GM19324 (cell line): ENCODE measurements around the gene CPD.
"Not testable (repeated sequence)": the region's sequence is repeated elsewhere in the genome, so short reads cannot be mapped to it uniquely, and the experiment has no call there.

Source experiments
- ATAC-seq: cut with Tn5 transposase; IDR thresholded peaks from one replicate; pipeline ENCODE4 v1.9.1; 2021; ENCODE audit warnings: mild to moderate bottlenecking, moderate library complexity; ENCODE audit not compliant: unreplicated experiment, low FRiP score

Gene CPD

DNA sequence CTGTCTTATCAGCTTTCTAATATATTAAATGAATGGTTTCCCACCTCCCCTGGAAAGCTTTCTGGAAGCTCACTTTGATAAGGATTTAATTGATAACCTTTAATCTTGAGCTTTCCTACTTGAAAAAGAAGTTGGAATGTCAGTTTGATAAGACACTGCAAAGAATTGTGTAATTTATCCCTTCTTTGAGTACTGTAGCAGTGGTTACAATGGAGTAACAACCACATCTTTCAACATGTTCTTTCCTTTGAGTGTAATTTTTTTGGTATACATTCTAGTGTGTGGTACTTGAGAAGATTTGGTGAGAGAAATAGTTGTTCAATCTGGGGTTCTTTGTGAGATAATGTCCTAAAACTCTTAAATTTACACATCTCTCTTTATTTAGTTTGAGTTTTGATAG, 43.4 kb downstream of the CPD start:
- no peak for ATAC-seq

DNA sequence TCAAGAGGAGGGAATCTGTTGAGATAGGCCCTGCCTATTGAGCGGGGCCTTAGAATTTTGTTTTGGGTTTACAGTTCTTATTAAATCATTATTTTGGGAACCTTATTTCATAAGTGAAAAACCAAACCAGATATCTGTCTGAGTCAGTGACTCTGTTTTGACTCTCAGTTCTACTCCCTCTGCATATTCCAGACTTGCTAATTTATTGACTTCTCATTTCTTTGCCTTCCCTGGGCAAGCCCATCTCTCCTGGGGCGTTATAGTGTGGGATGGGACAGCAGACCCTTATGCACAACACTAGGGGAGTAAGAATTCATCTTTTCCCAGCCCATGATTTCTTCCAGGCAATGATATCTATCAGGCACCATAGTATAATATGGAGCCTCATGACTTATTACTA, 45.7 kb downstream of the CPD start:
- no peak for ATAC-seq

DNA sequence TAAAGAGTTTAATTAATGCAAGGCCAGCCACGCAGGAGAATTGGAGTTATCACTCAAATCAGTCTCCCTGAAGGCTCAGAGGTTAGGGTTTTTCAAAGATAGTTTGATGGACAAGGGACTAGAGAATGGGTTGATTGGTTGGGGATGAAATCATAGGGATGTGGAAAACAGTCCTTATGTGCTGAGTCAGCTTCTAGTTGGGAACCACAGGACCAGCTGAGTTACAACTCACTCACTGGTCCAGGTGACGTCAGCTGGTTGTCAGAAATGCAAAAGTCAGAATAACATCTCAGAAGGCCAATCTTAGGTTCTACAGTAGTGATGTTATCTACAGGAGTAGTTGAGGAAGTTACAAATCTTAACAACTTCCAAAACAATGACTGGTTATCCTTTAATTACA, 47.6 kb downstream of the CPD start:
- no peak for ATAC-seq

DNA sequence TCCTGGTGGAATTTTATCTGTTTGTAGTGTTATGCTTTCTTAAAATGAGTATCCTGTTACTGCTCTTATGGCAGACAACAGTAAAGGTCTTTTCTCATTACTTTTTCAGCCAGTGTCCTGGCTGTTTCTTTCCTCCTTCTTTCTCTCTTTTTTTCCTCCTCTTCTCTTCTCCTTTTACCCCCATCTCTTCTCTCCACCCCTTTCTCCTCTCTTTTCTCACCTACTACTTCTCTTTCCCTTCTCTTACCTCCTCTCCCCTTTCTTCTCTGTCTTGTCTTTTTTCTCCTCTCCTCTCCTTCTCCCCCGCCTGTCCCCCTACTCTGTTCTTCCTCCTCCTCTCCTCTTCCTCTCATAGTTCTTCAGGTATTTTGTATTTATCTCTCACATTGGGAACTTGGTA, 48.9 kb downstream of the CPD start:
- ATAC-seq, result no peak

DNA sequence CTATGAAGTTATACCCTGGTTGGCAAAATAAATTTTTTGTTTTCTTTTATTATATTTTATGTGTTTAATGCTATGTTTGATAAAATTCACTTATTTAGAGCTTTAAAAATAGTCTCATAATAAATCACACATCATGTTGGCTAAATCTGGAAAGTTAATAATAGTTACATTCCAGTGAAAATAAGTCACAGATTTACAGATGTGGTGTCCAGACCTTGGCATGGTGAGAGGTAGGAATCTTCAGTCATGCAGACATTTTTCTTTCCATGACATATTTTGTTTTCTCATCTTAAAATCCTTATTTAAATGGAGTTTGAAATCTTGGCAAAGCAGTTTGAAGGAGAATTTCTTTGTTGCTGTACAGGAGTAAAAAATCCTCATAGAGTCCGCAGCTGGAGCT, 50.4 kb downstream of the CPD start:
- no peak for ATAC-seq

DNA sequence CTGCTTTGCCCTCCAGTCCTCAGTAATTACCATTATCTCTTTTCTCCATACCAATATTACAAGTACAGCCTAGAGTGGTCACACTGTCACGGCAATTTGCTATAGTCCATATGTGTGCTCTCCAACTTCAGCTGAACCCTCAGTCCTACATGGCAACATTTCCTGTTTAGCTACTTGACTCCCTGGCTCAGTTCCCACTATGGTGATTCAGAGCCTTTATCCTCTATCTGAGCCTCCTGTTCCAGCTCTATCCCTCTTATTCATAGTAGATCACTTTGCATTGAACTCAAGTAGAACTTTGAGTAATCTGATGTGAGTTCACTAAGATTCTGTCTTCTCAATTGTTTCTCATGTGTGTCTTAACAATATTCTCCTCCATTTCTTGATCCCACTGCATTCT, 54.8 kb downstream of the CPD start:
- no peak for ATAC-seq

DNA sequence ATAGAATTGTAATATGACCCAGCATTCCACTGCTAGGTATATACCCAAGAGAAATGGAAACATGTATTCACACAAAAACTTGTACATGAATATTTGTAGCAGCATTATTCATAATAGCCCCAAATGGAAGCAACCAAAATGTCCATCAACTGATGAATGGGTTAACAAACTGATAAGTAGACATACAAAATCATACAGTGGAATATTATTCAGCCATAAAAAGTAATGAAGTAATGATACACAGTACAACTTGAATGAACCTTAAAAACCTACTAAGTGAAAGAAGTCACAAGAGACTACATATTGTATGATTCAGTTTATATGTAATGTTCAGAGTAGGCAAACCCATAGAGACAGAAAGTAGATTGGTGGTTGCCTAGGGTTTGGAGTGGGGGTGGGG, 58.0 kb downstream of the CPD start:
- no peak for ATAC-seq

DNA sequence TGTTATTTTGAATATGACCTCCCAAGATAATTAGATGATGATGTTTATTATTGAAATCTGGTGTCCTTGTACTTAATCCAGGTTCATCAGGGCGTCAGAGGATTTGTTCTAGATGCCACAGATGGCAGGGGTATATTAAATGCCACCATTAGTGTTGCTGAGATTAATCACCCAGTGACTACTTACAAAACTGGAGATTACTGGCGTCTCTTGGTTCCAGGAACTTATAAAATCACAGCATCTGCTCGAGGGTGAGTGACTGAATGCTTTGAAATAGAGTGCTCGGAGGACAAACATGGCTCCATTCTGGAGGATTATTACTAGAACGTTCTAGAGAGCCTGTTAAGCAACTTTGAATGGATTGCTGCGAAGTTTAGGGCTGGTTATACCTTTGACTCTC, 65.0 kb downstream of the CPD start:
- no peak for ATAC-seq

DNA sequence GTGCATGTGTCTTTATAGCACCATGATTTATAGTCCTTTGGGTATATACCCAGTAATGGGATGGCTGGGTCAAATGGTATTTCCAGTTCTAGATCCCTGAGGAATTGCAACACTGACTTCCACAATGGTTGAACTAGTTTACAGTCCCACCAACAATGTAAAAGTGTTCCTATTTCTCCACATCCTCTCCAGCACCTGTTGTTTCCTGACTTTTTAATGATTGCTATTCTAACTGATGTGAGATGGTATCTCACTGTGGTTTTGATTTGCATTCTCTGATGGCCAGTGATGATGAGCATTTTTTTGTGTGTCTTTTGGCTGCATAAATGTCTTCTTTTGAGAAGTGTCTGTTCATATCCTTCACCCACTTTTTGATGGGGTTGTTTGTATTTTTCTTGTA, 67.9 kb downstream of the CPD start:
- ATAC-seq, result not testable (repeated sequence)

DNA sequence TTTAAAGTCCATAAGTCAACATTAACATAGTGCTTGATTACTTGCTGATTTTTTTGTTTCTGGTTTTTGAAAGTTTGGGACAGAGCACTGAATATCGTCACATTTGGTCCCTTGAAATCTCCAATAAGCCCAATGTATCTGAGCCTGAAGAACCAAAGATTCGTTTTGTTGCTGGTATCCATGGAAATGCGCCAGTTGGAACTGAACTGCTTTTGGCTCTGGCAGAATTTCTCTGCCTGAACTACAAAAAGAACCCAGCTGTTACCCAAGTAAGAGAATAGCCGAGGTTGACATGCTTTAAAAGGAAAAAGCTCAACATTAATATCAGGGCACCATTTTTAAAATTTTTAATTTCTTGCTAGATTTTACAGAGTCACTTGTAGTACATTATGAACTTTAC, 70.8 kb downstream of the CPD start:
- ATAC-seq, result no peak

DNA sequence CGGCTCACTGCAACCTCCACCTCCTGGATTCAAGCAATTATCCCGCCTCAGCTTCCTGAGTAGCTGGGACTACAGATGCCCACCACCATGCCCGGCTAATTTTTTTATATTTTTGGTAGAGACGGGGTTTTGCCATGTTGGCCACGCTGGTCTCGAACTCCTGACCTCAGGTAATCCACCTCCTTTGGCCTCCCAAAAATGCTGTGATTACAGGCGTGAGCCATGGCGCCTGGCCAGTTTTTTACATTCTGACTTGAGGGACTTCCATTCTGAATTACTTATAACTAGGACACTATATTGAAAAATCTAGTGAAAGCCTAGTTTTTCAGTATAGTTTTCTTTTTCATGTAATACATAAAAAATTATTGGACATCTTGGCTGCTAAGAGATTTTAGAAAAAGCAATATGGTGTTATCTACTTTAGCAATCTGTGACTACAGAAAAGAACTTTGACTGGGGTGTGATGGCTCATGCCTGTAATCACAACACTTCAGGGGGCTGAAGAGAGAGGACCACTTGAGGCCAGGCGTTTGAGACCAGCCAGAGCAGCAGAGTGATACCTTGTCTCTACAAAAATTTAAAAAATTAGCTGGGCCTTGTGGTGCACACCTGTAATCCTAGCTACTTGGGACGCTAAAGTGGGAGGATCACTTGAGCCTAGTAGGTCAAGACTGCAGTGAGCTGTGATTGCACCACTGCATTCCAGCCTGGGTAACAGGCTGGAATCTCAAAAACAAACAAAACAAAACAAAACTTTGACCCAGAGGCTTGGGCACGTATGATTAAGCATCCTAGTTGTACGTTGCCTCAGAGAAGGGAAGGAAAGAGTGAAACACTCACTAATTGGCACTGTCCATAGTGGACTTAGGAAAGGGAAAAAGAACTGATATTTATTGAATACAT, 71.6 kb downstream of the CPD start:
- ATAC-seq, result no peak

DNA sequence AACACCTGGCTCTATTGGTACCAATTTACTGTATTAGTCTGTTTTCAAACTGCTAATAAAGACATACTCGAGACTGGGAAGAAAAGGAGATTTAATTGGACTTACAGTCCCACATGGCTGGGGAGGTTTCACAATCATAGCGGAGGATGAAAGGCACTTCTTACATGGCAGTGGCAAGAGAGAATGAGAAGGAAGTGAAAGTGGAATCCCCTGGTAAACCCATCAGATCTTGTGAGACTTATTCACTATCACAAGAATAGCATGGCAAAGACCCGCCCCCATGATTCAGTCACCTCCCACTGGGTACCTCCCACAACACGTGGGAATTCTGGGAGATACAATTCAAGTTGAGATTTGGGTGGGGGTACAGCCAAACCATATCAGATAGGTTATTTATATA, 75.9 kb downstream of the CPD start:
- no peak for ATAC-seq

DNA sequence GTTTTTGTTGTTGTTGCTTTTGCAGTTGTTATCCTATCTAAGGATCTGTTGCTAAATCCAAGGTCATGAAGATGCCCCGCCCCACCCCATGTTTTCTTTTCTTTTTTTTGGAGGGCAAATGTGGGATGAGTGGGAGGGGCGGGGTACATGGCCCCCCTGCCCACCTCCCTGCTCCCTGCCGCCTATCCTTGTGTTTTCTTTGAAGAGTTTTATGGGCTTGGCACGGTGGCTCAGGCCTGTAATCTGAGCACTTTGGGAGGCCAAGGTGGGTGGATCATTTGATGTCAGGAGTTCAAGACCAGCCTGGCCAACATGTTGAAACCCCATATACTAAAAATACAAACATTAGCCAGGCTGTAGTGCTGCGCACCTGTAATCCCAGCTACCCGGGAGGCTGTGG, 79.6 kb downstream of the CPD start:
- no peak for ATAC-seq

DNA sequence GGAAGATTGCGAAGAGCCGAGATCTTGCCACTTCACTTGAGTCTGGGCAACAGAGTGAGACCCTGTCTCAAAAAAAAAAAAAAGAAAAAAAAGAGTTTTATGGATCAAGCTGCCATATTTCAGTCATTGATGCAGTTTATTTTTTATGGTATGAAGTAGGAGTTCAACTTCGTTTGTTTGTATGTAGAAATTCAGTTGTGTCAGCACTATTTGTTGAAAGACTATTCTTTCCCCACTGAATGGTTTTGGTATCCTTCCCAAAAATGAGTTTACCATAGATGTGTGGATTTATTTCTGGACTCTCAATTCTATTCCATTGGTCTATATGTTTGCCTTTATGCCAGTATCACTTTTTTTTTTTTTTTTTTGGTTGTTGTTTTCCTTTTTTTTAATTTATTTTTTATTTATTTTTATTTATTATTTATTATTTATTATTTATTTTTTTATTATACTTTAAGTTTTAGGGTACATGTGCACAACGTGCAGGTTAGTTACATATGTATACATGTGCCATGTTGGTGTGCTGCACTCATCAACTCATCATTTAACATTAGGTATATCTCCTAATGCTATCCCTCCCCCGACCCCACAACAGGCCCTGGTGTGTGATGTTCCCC, 80.2 kb downstream of the CPD start:
- ATAC-seq, result not testable (repeated sequence)

DNA sequence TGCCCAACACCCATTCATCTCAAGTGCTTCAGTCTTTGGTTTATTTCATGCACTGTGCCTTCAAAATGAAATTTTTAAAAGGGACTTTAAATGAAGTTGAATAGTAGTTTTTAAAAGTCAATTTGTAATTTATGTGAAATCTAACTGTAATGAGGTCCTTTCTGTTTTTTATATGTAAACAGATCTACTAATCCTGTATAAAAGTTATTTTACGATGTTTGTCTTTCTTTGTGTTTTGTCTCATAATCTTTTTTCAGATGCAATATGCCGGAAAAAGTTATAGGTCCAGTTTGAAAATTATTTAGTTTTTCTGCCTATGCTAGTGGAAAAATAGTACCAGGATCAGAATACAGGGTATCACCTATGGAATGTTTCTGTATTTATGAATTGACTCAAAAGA, 89.7 kb downstream of the CPD start:
- ATAC-seq, result no peak

DNA sequence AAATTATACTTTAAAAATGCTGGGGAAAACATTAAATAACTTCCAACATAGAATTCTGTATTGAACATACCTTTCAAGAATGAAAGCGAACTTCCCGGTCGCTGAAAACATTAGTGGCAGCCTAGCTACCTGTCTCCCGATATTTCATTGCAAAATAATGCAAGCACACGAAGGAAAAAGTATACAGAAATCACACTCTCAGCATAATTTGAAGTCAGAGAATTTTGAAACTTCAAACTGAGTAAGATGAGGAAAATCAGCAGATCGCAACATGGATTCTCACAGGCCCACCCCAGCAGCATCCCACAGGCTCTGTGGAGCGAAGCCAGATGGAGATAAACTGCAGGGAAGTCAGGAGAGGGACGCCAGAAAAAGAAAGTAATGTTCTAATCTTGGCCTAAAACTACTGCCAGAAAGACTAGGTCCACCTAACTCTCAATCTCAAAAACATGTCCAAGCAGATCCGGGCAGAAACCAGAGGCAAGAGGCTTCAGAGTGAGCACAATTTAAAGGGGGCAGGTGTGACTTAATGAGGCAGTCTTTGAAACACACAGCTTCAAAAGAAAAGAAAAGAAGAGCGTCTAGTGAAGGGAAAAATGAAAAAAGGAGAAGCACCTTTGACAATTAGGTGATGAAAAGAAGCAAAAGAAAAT, 93.6 kb downstream of the CPD start:
- ATAC-seq, result no peak

DNA sequence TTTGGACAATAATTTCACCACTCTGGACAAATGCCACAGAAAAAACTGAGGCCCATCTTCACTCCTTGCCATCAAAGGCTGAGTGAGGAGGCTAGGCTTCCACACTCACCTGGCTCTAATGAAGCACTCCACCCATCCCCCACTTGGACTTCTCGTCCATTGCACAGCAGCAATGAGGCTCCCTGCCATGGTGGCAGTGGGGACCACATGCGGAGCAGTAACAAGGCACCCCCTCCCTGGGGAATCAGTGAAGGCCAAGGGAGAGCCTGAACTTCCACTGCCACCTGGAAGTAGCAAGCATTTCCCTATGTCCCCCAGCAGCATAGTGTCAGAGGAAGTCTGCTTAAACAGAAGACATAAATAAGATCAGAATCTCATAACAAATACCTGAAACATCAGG, 96.5 kb downstream of the CPD start:
- ATAC-seq, result no peak

DNA sequence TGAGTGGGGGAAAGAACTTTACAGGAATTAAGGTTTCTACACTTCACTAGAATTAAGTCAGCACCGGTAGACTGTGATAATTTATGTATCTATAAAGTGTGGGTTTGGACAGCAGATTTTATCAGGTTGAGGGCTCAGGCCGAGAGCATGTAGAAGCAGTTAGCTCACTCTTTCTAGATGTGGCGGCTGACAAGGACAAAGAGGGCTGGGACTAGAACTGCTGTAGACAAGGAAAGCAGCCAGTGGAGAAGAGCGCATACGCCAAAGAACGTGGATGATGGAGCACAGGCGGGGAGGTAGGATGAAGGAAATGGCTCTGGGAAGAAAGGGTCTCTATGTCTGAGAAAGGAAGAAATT, 98.0 kb downstream of the CPD start:
- ATAC-seq, result peak; percentile 23

DNA sequence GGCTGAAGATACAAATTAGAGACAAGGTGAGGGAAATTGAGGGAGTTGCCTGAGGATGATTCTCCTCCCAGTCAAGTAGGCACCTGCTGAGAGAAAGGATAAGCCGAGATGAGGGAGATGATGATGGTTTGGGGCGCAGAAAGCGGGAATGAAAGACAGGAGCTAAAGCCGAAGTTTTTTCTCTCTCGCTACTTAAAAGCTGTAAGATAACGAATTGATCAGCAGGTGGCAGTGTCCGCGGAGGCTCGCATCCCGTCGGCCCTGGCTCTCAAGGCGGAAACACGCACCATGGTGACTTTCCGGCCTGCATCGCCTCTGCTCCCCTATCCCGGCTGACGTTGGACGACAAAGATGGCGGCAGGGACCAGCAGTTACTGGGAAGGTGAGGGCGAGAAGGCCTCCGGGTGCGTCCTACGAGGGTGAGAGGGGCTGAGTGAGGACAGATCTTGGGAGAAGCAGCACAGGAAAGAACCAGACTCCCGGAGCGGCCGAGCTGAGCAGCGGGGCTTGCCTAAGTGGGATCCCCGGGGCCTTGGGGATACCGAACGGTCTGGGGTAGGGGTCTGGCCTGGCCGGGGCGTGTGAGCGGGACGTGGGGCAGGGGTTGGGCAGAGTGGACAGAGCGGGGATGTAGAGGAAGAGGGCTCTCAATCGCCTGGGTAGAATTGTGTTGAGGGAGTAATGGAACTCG, 98.5 kb downstream of the CPD start, which contains the start of gene GOSR1:
TSS of gene GOSR1 (plus strand) at position 326 of the 691 bp plus-strand sequence. CDS start at position 352, 26 bp downstream.
- peak; percentile 98 for ATAC-seq

DNA sequence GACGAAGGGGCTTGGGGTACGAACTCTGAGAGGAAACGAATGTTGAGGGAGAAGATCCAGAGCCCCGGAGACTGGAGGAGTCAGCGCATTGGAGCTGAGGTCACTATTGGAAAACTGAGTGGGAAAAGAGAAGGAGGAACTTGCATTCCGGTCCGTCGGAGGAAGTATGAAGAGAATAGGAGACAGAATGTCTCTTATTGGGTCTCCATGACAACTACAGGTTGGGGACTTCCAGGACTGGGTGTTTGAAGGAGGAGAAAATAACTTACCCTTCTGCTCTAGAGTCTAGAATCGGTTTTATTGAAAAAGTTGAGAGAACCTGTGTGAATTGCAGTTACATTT, 99.0 kb downstream of the CPD start:
- no peak for ATAC-seq

DNA sequence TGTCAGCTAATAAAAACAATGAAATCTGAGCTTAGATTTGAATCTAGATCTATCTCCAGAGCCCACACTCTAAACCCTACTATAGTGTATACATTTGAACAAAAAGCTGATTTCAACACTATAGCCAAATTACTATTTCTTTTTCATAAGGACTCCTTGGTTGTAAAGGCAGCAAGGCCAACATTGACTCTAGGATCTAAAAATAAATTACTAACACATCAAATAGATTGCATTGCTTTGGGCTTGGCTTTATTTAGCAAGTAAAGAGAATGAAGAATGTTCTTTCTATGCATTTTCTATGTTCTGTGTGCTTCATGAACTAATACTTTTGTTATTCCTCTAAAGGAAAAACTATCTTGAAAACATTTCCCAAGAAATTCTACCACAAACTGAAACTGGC, 103.8 kb downstream of the CPD start:
- no peak for ATAC-seq
